Body of pancreas (tissue), 4 donors: ENCODE results near the gene PPP1R13L.

Experiments used
- CTCF ChIP-seq, 7 experiments: fragments of 450-650 bp in 4 of 7; fragments of 200-600 bp in 3 of 7; sonication (generic) in 3 of 7; IDR thresholded peaks; one replicate each; pipeline ENCODE4 v1.5.1; 2016 to 2019; ENCODE audit warnings: antibody characterized with exemption in 7 of 7
- POLR2A ChIP-seq, 3 donors: fragments of 450-650 bp; IDR thresholded peaks; one replicate each; pipeline ENCODE4 v1.6.1; 2016; ENCODE audit warnings: antibody characterized with exemption in 3 of 3, mild to moderate bottlenecking in 2 of 3

DNA sequence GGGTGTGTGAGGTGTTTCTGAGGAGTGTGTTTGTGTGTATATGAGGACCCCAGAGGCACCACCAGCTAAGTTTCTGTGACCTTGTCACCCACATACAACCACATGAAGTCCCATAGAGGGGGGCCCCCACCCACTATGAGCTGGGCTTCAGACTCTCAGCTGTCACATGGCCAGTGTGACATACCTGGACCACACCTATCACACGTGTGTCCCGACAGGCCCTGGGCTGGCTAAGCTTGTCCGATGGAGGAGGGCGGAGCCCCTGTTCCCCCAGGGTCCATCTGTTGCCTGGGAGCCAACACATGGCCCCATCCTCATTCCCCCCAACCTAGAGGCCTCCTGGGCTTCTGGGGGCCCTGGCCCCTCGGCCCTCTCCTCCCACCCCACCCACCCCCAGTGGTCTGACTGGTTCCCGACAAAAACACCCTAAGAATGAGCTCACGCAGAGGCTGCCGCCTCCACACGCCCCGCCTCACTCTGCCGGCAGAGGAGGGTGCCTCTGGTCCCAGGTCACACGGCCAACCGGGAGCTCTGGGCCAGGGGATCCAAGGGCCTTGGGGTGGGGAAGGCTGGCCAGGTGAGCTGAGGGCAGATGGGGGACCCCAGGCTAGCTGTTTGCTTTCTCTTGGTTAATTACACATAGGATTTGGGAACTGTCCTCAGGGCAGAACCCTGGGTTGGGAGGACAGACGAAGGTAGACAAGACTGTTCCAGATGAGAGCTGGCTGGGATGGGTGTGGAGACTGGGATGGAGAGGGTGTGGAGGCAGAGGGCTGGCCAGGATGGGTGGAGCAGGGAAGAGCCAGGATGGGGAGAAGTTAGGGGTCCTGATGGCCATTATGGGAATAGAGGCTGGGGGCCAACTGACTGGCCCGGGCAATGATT, 60.0 kb downstream of the PPP1R13L start:
- TF ChIP-seq CTCF (IDR thresholded peaks at IDR 0.05), result no peak
- no peak for TF ChIP-seq POLR2A (IDR thresholded peaks at IDR 0.05)
